GM21360 (cell line): Measurements from ENCODE around the gene RALGPS2.

Source experiments
- ATAC-seq: cut with Tn5 transposase; IDR thresholded peaks from one replicate; pipeline ENCODE4 v1.9.1; 2021; ENCODE audit warnings: mild to moderate bottlenecking, moderate library complexity; ENCODE audit not compliant: unreplicated experiment

The RALGPS2 gene

GRCh38 chr1:178912597-178912996 is 187.6 kb downstream of the RALGPS2 start:
- no peak for ATAC-seq

- no peak for ATAC-seq
Observed at GRCh38 chr1:178916448-178917174, 191.6 kb downstream of the RALGPS2 start.

- ATAC-seq, result no peak
Observed at GRCh38 chr1:178918308-178918707, 193.3 kb downstream of the RALGPS2 start.

- ATAC-seq, result no peak
Observed at GRCh38 chr1:178918955-178919354, 193.9 kb downstream of the RALGPS2 start.

GRCh38 chr1:178919581-178919980 is 194.5 kb downstream of the RALGPS2 start:
- ATAC-seq, result no peak

GRCh38 chr1:178921499-178921898 is 196.5 kb downstream of the RALGPS2 start:
- ATAC-seq, result peak; percentile 65

GRCh38 chr1:178923512-178923911 is 198.5 kb downstream of the RALGPS2 start:
- ATAC-seq, result no peak

- ATAC-seq, result no peak
Observed at GRCh38 chr1:178926046-178926445, 201.0 kb downstream of the RALGPS2 start.

GRCh38 chr1:178927003-178927402 is 202.0 kb downstream of the RALGPS2 start:
- no peak for ATAC-seq

GRCh38 chr1:178928041-178928440 is 203.0 kb downstream of the RALGPS2 start:
- ATAC-seq, result no peak

GRCh38 chr1:178928976-178929375 is 203.9 kb downstream of the RALGPS2 start:
- no peak for ATAC-seq

- no peak for ATAC-seq
Observed at GRCh38 chr1:178931858-178932551, 207.0 kb downstream of the RALGPS2 start.

- no peak for ATAC-seq
Observed at GRCh38 chr1:178932552-178932906, 207.5 kb downstream of the RALGPS2 start.

- no peak for ATAC-seq
Observed at GRCh38 chr1:178933105-178933561, 208.1 kb downstream of the RALGPS2 start.

GRCh38 chr1:178933709-178934490 is 208.9 kb downstream of the RALGPS2 start:
- ATAC-seq, result no peak

GRCh38 chr1:178934546-178934945 is 209.5 kb downstream of the RALGPS2 start:
- no peak for ATAC-seq

- no peak for ATAC-seq
Observed at GRCh38 chr1:178935610-178936009, 210.6 kb downstream of the RALGPS2 start.

- no peak for ATAC-seq
Observed at GRCh38 chr1:178937695-178938094, 212.7 kb downstream of the RALGPS2 start.

GRCh38 chr1:178938101-178938958 is 213.3 kb downstream of the RALGPS2 start:
- no peak for ATAC-seq

- ATAC-seq, result no peak
Observed at GRCh38 chr1:178938959-178939317, 213.9 kb downstream of the RALGPS2 start.
